Muscle layer of duodenum (tissue), 2 donors: Measurements from ENCODE around the gene DPF1.
A peak's percentile ranks its signal among the peaks of the same experiment; 100 is the strongest.

ENCODE experiments used
- H3K27ac ChIP-seq: one replicate; pipeline ENCODE4 v1.7.0; 2013; ENCODE audit warnings: mild to moderate bottlenecking, low read length
- H3K27me3 ChIP-seq: one replicate; pipeline ENCODE4 v1.7.0; 2013; ENCODE audit warnings: low read depth, mild to moderate bottlenecking, control low read depth, low read length
- H3K36me3 ChIP-seq, 2 donors: one replicate each; pipeline ENCODE4 v1.7.0; 2013; ENCODE audit warnings: low read length in 2 of 2, control low read depth in 1 of 2, mild to moderate bottlenecking in 1 of 2; ENCODE audit not compliant: insufficient read depth in 2 of 2, control insufficient read depth in 1 of 2
- H3K4me1 ChIP-seq, 2 donors: one replicate each; pipeline ENCODE4 v1.7.0; 2013; ENCODE audit warnings: low read length in 2 of 2, mild to moderate bottlenecking in 2 of 2, control low read depth in 1 of 2, moderate library complexity in 1 of 2; ENCODE audit not compliant: insufficient read depth in 2 of 2, control insufficient read depth in 1 of 2
- H3K4me3 ChIP-seq, 2 donors: one replicate each; pipeline ENCODE4 v1.7.0; 2013; ENCODE audit warnings: low read length in 2 of 2, low read depth in 1 of 2, mild to moderate bottlenecking in 1 of 2
- H3K9me3 ChIP-seq, 2 donors: one replicate each; pipeline ENCODE4 v1.7.0; 2013; ENCODE audit warnings: low read length in 2 of 2, control low read depth in 1 of 2, mild to moderate bottlenecking in 1 of 2; ENCODE audit not compliant: control insufficient read depth in 1 of 2
- donor health status: healthy.

The DPF1 gene

GRCh38 chr19:38175422-38175821 is 48.6 kb downstream of the DPF1 start:
- peaks cover 0 to 6% of the 10 kb centered on the region in 2 donors for H3K36me3 ChIP-seq
- no peak overlapping the region for H3K4me3 ChIP-seq
- H3K4me1 ChIP-seq: no peaks in the 10 kb centered on the region
- H3K27ac ChIP-seq: no peak overlapping the region
- H3K27me3 ChIP-seq: no peaks in the 10 kb centered on the region
- H3K9me3 ChIP-seq: peaks cover 0 to 3% of the 10 kb centered on the region in 2 donors

- Histone ChIP-seq H3K4me3 (no peak overlapping the region), H3K9me3 (no peaks in the 10 kb centered on the region), H3K27ac (peak overlapping the region; percentile 74), H3K4me1 (no peaks in the 10 kb centered on the region), H3K27me3 (no peaks in the 10 kb centered on the region), H3K36me3 (peaks cover 0 to 5% of the 10 kb centered on the region in 2 donors)
These were observed 50.6 kb downstream of the DPF1 start for GRCh38 chr19:38173291-38174041.

GRCh38 chr19:38172001-38172400 is 52.0 kb downstream of the DPF1 start:
- peaks cover 6 to 8% of the 10 kb centered on the region in 2 donors for H3K36me3 ChIP-seq
- no peaks in the 10 kb centered on the region for H3K9me3 ChIP-seq
- no peaks in the 10 kb centered on the region for H3K4me1 ChIP-seq
- H3K4me3 ChIP-seq: no peak overlapping the region
- H3K27ac ChIP-seq: no peak overlapping the region
- H3K27me3 ChIP-seq: no peaks in the 10 kb centered on the region

GRCh38 chr19:38170334-38170733 is 53.7 kb downstream of the DPF1 start:
- no peaks in the 10 kb centered on the region for H3K9me3 ChIP-seq
- no peak overlapping the region for H3K27ac ChIP-seq
- peaks cover 10 to 15% of the 10 kb centered on the region in 2 donors for H3K36me3 ChIP-seq

GRCh38 chr19:38168637-38169036 is 55.4 kb downstream of the DPF1 start:
- H3K27ac ChIP-seq: no peak overlapping the region
- no peaks in the 10 kb centered on the region for H3K27me3 ChIP-seq
- no peaks in the 10 kb centered on the region for H3K9me3 ChIP-seq
- H3K4me3 ChIP-seq: no peak overlapping the region
- H3K36me3 ChIP-seq: peaks cover 16 to 32% of the 10 kb centered on the region in 2 donors
- H3K4me1 ChIP-seq: no peaks in the 10 kb centered on the region

More at GRCh38 chr19:38170334-38170733, 53.7 kb downstream of the DPF1 start:
- H3K4me3 ChIP-seq: no peak overlapping the region
- H3K27me3 ChIP-seq: no peaks in the 10 kb centered on the region
- no peaks in the 10 kb centered on the region for H3K4me1 ChIP-seq

GRCh38 chr19:38165335-38165734 is 58.7 kb downstream of the DPF1 start:
- H3K27me3 ChIP-seq: no peaks in the 10 kb centered on the region
- H3K27ac ChIP-seq: no peak overlapping the region
- peaks cover 30 to 51% of the 10 kb centered on the region in 2 donors for H3K36me3 ChIP-seq
- H3K4me3 ChIP-seq: no peak overlapping the region
- H3K4me1 ChIP-seq: no peaks in the 10 kb centered on the region
- peaks cover 10 to 11% of the 10 kb centered on the region in 2 donors for H3K9me3 ChIP-seq

- no peaks in the 10 kb centered on the region for H3K27me3 ChIP-seq
- H3K4me3 ChIP-seq: no peak overlapping the region
- H3K36me3 ChIP-seq: peaks cover 30 to 51% of the 10 kb centered on the region in 2 donors
- no peaks in the 10 kb centered on the region for H3K4me1 ChIP-seq
- H3K9me3 ChIP-seq: peaks cover 10 to 11% of the 10 kb centered on the region in 2 donors
- no peak overlapping the region for H3K27ac ChIP-seq
These were observed 59.5 kb downstream of the DPF1 start for GRCh38 chr19:38164526-38164925.

GRCh38 chr19:38163419-38164290 is 60.4 kb downstream of the DPF1 start:
- Histone ChIP-seq H3K27me3 (no peaks in the 10 kb centered on the region), H3K9me3 (peaks cover 10 to 11% of the 10 kb centered on the region in 2 donors), H3K27ac (no peak overlapping the region), H3K4me3 (no peak overlapping the region), H3K36me3 (peaks cover 30 to 51% of the 10 kb centered on the region in 2 donors), H3K4me1 (no peaks in the 10 kb centered on the region)

GRCh38 chr19:38162632-38163031 is 61.4 kb downstream of the DPF1 start:
- peaks cover 10 to 11% of the 10 kb centered on the region in 2 donors for H3K9me3 ChIP-seq
- peaks cover 27 to 48% of the 10 kb centered on the region in 2 donors for H3K36me3 ChIP-seq
- H3K4me3 ChIP-seq: no peak overlapping the region
- no peak overlapping the region for H3K27ac ChIP-seq
- no peaks in the 10 kb centered on the region for H3K27me3 ChIP-seq
- H3K4me1 ChIP-seq: no peaks in the 10 kb centered on the region

- no peak overlapping the region for H3K27ac ChIP-seq
- no peaks in the 10 kb centered on the region for H3K27me3 ChIP-seq
- H3K4me1 ChIP-seq: no peaks in the 10 kb centered on the region
- H3K36me3 ChIP-seq: peaks cover 22 to 44% of the 10 kb centered on the region in 2 donors
- H3K9me3 ChIP-seq: peaks cover 10 to 11% of the 10 kb centered on the region in 2 donors
- H3K4me3 ChIP-seq: peak overlapping the region in 1 of 2 donors; percentile 26
These were observed 61.9 kb downstream of the DPF1 start for GRCh38 chr19:38162094-38162493.
